RKO (cell line): ENCODE results near the gene SMC5.
"Not testable (repeated sequence)": the region's sequence is repeated elsewhere in the genome, so short reads cannot be mapped to it uniquely, and the experiment has no call there.

ENCODE experiments used
- DNase-seq: peaks from one replicate; pipeline ENCODE4 v3.0.0-alpha.2; 2016; ENCODE audit warnings: low spot score

SMC5 gene

GRCh38 chr9:70263421-70263820 lies 4.6 kb downstream of the SMC5 start:
- DNase-seq = peak; percentile 48

GRCh38 chr9:70278305-70278704 lies 19.5 kb downstream of the SMC5 start:
- DNase-seq = no peak

GRCh38 chr9:70283848-70284247 lies 25.1 kb downstream of the SMC5 start:
- DNase-seq = no peak

- DNase-seq = no peak
Observed at GRCh38 chr9:70285246-70285645, 26.5 kb downstream of the SMC5 start.

GRCh38 chr9:70285981-70286598 lies 27.3 kb downstream of the SMC5 start:
- no peak for DNase-seq

GRCh38 chr9:70290626-70291025 lies 31.8 kb downstream of the SMC5 start:
- DNase-seq = no peak

GRCh38 chr9:70291446-70291845 lies 32.7 kb downstream of the SMC5 start:
- no peak for DNase-seq

- no peak for DNase-seq
Observed at GRCh38 chr9:70292253-70292652, 33.5 kb downstream of the SMC5 start.

GRCh38 chr9:70293214-70293613 lies 34.4 kb downstream of the SMC5 start:
- DNase-seq = no peak

- no peak for DNase-seq
Observed at GRCh38 chr9:70297141-70297540, 38.4 kb downstream of the SMC5 start.

GRCh38 chr9:70298245-70298771 lies 39.5 kb downstream of the SMC5 start:
- no peak for DNase-seq

- DNase-seq = no peak
Observed at GRCh38 chr9:70303268-70303667, 44.5 kb downstream of the SMC5 start.

GRCh38 chr9:70304810-70305209 lies 46.0 kb downstream of the SMC5 start:
- DNase-seq = no peak

- peak; percentile 23 for DNase-seq
Observed at GRCh38 chr9:70315389-70315788, 56.6 kb downstream of the SMC5 start.

GRCh38 chr9:70318002-70318401 lies 59.2 kb downstream of the SMC5 start:
- DNase-seq = no peak

GRCh38 chr9:70322096-70322495 lies 63.3 kb downstream of the SMC5 start:
- DNase-seq = no peak

GRCh38 chr9:70324963-70325362 lies 66.2 kb downstream of the SMC5 start:
- peak; percentile 24 for DNase-seq

GRCh38 chr9:70328625-70329024 lies 69.8 kb downstream of the SMC5 start:
- not testable (repeated sequence) for DNase-seq

- peak; percentile 44 for DNase-seq
Observed at GRCh38 chr9:70340572-70340971, 81.8 kb downstream of the SMC5 start.

GRCh38 chr9:70347046-70347445 lies 88.3 kb downstream of the SMC5 start:
- DNase-seq = no peak

- DNase-seq = peak; percentile 5
Observed at GRCh38 chr9:70352356-70352755, 93.6 kb downstream of the SMC5 start.

- no peak for DNase-seq
Observed at GRCh38 chr9:70352802-70353201, 94.0 kb downstream of the SMC5 start.

- no peak for DNase-seq
Observed at GRCh38 chr9:70355801-70356200, 97.0 kb downstream of the SMC5 start.

- DNase-seq = no peak
Observed at GRCh38 chr9:70362952-70363351, 104.2 kb downstream of the SMC5 start.
